ENCODE results near the gene NINJ1.
A peak's percentile ranks its signal among the peaks of the same experiment; 100 is the strongest.

The NINJ1 gene

GRCh38 chr9:93171261-93171990 is 37.4 kb upstream of the NINJ1 start:
- FAIRE-seq (no peak), DNase-seq (ENCODE audit: insufficient read length) (no peak)
- TF ChIP-seq TAF1 (IDR thresholded peaks at IDR 0.05; ENCODE audit: borderline replicate concordance, low read depth, low read length) (no peak), POLR2A (IDR thresholded peaks at IDR 0.05; ENCODE audit: low read depth, low read length) (no peak), POLR2AphosphoS5 (IDR thresholded peaks at IDR 0.05; ENCODE audit: low read depth, low read length) (no peak)

DNA sequence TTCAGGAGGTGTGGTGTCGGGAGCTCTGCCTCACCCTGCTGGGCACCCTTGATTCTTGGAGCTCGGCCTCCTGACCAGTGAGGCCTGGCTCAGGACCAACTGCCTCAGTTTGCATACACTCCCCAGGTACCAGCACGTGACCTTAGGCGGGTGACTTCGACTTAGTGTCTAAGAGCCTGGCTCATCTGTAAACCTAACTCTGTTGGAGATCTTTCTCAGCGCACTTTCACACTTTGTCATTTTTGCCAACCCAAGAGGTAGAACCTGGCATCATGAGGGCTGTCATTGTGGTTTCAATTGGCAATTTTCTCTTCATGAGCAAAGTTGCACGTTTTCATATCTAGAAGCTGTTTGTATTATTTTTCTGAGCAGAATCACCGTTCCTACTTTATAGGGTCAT is 36.5 kb upstream of the NINJ1 start:
- FAIRE-seq (no peak), DNase-seq (ENCODE audit: insufficient read length) (no peak)
- TF ChIP-seq POLR2A (IDR thresholded peaks at IDR 0.05; ENCODE audit: low read depth, low read length) (no peak), TAF1 (IDR thresholded peaks at IDR 0.05; ENCODE audit: borderline replicate concordance, low read depth, low read length) (no peak), POLR2AphosphoS5 (IDR thresholded peaks at IDR 0.05; ENCODE audit: low read depth, low read length) (no peak)

DNA sequence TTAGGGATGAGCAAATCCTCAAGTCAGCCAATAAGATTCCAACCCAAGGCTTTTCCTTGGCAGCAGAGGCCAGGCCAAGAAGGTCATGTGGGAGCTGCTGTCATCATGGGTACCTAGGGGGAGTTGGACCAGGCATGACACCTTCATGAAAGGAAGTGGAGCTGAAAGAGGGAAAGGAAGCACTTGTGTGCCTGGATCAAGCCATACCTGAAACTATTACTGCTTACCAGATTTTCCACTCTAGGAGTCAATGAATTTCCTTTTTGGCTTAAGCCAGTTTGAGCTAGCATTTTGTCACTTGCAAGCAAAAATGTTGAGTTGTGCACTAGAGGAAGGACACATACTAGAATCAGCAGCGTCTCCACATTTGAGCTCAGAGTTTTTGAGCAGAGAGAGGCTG is 35.4 kb upstream of the NINJ1 start:
- DNase-seq (ENCODE audit: insufficient read length) (no peak), FAIRE-seq (no peak)
- TF ChIP-seq POLR2AphosphoS5 (IDR thresholded peaks at IDR 0.05; ENCODE audit: low read depth, low read length) (no peak), POLR2A (IDR thresholded peaks at IDR 0.05; ENCODE audit: low read depth, low read length) (no peak), TAF1 (IDR thresholded peaks at IDR 0.05; ENCODE audit: borderline replicate concordance, low read depth, low read length) (no peak)

DNA sequence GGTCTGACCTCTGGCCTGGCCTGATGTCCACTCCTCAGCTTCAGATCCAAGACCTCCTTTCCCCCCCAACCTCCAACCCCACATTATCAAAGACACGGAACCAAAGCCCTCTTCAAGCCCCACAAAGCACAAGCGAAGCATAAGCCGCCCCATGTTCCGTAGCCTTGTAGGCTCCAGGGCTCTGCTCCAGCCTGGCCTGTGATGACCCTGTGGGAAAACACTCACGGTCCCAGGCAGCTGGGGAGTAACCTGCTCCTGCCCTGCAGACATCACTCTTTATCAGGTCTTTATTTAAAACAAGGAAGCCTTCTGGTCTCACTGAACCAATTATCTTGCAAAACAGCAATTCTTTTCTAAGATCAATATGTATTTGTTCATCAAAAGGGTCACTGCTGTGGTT is 34.5 kb upstream of the NINJ1 start:
- FAIRE-seq (no peak), DNase-seq (ENCODE audit: insufficient read length) (no peak)
- TF ChIP-seq TAF1 (IDR thresholded peaks at IDR 0.05; ENCODE audit: borderline replicate concordance, low read depth, low read length) = no peak
- TF ChIP-seq POLR2A (IDR thresholded peaks at IDR 0.05; ENCODE audit: low read depth, low read length) = no peak
- no peak for TF ChIP-seq POLR2AphosphoS5 (IDR thresholded peaks at IDR 0.05; ENCODE audit: low read depth, low read length)

DNA sequence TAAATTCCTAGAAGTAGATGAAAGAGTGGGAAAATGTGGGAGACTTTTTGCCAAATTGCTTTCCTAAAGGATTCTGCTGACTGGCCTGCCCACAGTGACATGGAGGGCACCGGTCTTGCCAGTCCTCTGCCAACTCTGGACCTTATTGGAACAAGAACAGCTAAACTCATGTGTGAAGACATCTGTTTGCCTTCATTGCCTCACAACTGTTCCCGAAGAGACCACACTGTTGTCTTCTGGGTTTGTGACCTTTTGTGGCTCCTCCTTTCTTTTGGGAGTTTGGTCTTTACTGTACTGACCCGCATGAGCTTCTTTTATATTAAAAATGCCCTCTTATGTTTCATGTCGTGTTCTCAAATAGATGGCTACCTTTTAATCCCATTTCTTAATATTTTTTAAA is 33.8 kb upstream of the NINJ1 start:
- no peak for FAIRE-seq
- TF ChIP-seq POLR2A (IDR thresholded peaks at IDR 0.05; ENCODE audit: low read depth, low read length) = no peak

DNA sequence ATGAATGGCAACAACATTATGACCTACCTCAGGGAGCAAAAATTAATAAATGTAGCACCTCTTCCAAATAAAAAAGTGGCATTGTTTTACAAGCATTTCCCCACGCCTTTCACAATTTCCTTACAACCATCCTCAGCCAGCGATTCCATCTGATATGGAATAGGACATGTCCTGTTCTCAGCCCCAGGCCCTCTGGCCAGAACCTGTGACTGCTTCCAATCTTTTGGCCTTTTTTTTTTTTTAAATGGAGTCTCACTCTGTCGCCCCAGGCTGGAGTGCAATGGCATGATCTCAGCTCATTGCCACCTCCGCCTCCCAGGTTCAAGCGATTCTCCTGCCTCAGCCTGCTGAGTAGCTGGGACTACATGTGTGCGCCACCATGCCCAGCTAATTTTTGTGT is 33.1 kb upstream of the NINJ1 start:
- DNase-seq (ENCODE audit: insufficient read length) = no peak
- no peak for FAIRE-seq
- no peak for TF ChIP-seq POLR2A (IDR thresholded peaks at IDR 0.05; ENCODE audit: low read depth, low read length)
- no peak for TF ChIP-seq TAF1 (IDR thresholded peaks at IDR 0.05; ENCODE audit: borderline replicate concordance, low read depth, low read length)
- no peak for TF ChIP-seq POLR2AphosphoS5 (IDR thresholded peaks at IDR 0.05; ENCODE audit: low read depth, low read length)

More for the DNA sequence above, 33.8 kb upstream of the NINJ1 start:
- DNase-seq (ENCODE audit: insufficient read length) = no peak

DNA sequence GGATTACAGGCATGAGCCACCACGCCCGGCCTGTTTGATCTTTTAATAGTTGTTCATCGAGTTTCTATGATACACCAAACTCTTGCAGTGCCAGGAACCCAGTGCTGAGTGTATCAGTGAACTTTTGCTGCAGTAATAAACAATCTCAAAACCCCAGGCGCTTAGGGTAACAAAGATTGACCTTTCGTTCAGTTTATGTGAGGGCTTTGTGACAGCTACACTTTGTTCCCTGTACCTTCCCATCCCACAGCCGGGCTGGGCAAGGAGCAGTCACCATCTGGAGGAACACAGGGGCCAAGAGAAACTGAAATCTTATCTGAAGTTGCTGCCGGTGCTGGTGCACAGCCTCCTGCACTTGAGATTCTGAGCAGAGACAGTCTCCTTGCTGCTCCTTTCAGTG is 32.6 kb upstream of the NINJ1 start:
- FAIRE-seq (no peak), DNase-seq (ENCODE audit: insufficient read length) (no peak)
- TF ChIP-seq POLR2A (IDR thresholded peaks at IDR 0.05; ENCODE audit: low read depth, low read length) (no peak), POLR2AphosphoS5 (IDR thresholded peaks at IDR 0.05; ENCODE audit: low read depth, low read length) (no peak), TAF1 (IDR thresholded peaks at IDR 0.05; ENCODE audit: borderline replicate concordance, low read depth, low read length) (no peak)

DNA sequence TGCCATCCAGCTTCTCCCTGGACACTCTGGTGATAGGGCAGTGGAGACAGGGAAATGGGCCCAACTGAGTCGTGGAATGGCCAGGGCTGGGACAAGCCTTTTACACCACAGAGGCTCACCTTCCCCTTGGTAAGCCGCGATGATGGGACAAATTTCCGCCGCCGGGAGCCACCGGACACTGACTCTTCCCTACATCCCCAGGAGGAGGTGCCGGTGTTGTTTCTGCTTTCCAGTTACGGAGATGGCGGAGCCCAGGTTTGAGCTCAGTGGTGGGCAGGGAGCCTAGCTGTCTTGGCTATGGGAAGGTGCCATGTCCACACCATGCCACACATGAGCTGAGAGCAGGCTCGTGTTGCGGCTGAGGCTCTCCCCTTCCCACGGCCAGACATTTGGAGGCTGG is 30.0 kb upstream of the NINJ1 start:
- DNase-seq (ENCODE audit: insufficient read length) (no peak), FAIRE-seq (no peak)
- TF ChIP-seq POLR2A (IDR thresholded peaks at IDR 0.05; ENCODE audit: low read depth, low read length) (no peak), TAF1 (IDR thresholded peaks at IDR 0.05; ENCODE audit: borderline replicate concordance, low read depth, low read length) (no peak), POLR2AphosphoS5 (IDR thresholded peaks at IDR 0.05; ENCODE audit: low read depth, low read length) (no peak)

DNA sequence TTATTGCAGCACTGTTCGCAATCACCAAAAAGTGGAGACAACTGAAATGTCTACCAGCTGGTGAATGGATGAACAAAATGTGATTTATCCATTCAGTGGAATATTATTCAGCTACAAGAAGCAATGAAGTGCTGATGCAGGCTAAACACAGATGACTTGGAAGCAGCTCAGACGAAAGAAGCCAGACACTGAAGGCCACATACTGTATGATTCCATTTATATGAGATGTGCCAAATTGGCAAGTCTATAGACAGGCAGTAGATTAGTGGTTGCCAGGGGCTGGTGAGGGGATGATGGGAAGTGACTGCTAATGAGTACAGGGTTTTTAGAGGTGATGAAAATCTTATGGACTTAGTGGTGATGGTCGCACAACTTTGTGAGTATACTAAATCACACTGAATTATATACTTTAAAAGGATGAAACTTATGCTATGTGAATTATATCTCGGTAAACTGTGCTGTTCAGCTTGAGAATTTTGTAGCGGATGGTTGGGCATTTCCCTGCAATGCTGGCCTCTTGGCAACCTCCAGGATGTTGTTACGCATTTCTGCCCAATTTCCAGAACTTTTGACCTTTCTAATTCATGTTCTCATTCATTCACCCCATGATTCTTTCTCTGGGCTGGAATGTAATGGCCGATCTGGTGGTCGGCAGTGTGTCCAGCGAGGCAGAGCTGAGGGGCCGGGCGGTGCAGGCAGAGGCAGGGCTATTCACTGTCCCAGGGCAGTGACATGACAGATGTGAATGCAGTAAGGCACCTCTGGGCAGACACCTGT is 27.9 kb upstream of the NINJ1 start:
- DNase-seq (ENCODE audit: insufficient read length) (no peak), FAIRE-seq (no peak)
- TF ChIP-seq POLR2AphosphoS5 (IDR thresholded peaks at IDR 0.05; ENCODE audit: low read depth, low read length) = no peak
- no peak for TF ChIP-seq TAF1 (IDR thresholded peaks at IDR 0.05; ENCODE audit: borderline replicate concordance, low read depth, low read length)
- TF ChIP-seq POLR2A (IDR thresholded peaks at IDR 0.05; ENCODE audit: low read depth, low read length) = no peak

GRCh38 chr9:93159601-93160471 is 25.8 kb upstream of the NINJ1 start:
- DNase-seq (ENCODE audit: insufficient read length) = peak; percentile 84
- TF ChIP-seq POLR2AphosphoS5 (IDR thresholded peaks at IDR 0.05; ENCODE audit: low read depth, low read length) = no peak
- no peak for TF ChIP-seq TAF1 (IDR thresholded peaks at IDR 0.05; ENCODE audit: borderline replicate concordance, low read depth, low read length)
- no peak for TF ChIP-seq POLR2A (IDR thresholded peaks at IDR 0.05; ENCODE audit: low read depth, low read length)
- FAIRE-seq = peak; percentile 98

GRCh38 chr9:93156475-93157008 is 22.5 kb upstream of the NINJ1 start:
- peak; percentile 56 for DNase-seq (ENCODE audit: insufficient read length)
- FAIRE-seq = peak; percentile 78
- TF ChIP-seq POLR2AphosphoS5 (IDR thresholded peaks at IDR 0.05; ENCODE audit: low read depth, low read length) = peak; percentile 30; the same call in 1 of the 2 replicates
- no peak for TF ChIP-seq TAF1 (IDR thresholded peaks at IDR 0.05; ENCODE audit: borderline replicate concordance, low read depth, low read length)

Data from GM12892 (cell line).